NCI-H82 treated with DMSO at 0.1 percent for 48 hours (cell line): Measurements from ENCODE around the gene EFNA4.
"Not testable (repeated sequence)": the region's sequence is repeated elsewhere in the genome, so short reads cannot be mapped to it uniquely, and the experiment has no call there.

Source experiments
- DNase-seq: peaks from one replicate; lab custom pipeline; 2025; ENCODE audit not compliant: unreplicated experiment; lab: John Stamatoyannopoulos, UW

Gene EFNA4

DNA sequence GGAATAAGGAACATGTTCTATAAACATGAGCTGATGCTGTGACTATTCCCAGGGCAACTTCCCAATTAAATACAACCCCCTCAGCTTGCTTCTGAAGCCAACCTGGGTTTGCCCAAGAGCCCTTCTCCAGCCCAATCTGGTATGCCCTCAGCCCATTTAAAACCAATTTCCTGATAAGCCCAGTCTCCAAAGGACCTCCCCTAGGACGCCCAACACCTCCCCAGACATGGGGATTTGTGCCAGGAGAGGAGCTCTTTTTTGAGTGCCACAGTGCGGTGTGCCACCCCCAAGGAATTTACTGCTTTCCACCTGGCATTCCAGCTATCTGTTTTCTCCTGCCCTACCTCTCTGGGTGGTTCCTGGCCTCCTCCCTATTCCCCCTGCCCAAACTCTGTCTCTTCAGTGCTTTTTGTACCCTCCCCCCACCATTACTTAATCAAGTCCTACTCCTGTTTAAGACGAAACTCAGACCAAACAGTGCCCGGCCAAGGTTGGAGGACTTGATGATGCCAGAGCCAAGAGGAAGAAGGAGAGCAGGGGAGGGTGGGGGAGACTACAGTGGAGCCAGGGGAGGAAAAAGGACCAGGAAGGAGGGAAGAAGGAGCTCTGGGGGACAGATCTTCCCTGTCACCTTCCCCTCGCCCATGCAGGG is 52.7 kb downstream of the EFNA4 start:
- DNase-seq = no peak

DNA sequence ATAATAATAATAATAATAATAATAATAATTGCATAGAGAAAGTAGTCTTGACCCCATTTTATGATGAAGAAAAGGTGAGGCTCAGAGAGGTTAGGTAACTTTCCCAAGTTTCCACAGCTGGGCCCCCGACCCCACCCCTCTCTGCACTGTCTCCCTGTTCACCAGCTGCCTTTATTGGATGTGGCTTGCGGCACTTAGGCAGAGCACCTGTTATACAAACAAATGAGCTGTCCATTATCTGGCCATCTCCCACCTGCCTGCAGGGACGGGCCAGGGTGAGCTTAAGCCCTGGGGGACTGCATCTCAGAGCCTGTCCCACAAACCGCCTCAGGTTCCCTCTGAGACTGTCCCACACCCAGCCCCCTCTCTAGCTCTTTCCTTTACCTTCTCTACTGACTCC is 54.1 kb downstream of the EFNA4 start:
- no peak for DNase-seq

DNA sequence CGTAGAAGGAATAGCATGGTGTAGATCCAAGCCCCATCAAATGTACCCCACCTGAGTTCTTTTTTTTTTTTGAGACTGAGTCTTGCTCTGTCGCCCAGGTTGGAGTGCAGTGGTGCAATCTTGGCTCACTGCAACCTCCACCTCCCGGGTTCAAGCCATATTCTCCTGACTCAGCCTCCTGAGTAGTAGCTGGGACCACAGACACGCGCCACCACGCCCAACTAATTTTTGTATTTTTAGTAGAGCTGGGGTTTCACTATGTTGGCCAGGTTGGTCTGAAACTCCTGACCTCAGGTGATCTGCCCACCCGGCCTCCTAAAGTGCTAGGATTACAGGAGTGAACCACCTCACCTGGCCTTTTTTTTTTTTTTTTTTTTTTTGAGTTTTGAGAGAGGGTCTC is 54.5 kb downstream of the EFNA4 start:
- not testable (repeated sequence) for DNase-seq
